Effector CD8-positive, alpha-beta T cell (primary cell): ENCODE results near the gene B9D1.

ENCODE experiments used
- DNase-seq: peaks from one replicate; lab custom pipeline; 2025; lab: John Stamatoyannopoulos, UW

B9D1 gene

DNA sequence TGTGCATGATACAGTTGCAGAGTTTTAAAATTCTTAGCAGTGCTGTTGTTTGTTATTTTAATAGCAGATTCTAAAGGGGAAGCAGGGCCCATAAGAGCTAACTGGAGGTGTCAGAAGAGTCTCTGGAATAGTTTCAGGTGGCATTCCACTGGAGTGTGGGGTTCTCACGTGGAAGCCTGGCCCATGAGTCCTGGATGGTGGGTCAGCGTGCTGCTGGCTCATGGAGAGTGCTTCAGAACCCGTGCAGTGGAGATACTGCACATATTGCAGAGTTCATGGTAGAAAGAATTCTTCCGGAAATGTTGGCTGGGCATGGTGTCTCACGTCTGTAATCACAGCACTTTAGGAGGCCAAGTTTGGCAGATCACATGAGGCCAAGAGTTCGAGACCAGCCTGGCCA, 43.9 kb downstream of the B9D1 start:
- no peak for DNase-seq

GRCh38 chr17:19317359-19318095, 45.0 kb downstream of the B9D1 start:
- DNase-seq = no peak

- DNase-seq = no peak
Measured at GRCh38 chr17:19316761-19317358, 45.7 kb downstream of the B9D1 start.

GRCh38 chr17:19315104-19315503, 47.4 kb downstream of the B9D1 start:
- DNase-seq = no peak

DNA sequence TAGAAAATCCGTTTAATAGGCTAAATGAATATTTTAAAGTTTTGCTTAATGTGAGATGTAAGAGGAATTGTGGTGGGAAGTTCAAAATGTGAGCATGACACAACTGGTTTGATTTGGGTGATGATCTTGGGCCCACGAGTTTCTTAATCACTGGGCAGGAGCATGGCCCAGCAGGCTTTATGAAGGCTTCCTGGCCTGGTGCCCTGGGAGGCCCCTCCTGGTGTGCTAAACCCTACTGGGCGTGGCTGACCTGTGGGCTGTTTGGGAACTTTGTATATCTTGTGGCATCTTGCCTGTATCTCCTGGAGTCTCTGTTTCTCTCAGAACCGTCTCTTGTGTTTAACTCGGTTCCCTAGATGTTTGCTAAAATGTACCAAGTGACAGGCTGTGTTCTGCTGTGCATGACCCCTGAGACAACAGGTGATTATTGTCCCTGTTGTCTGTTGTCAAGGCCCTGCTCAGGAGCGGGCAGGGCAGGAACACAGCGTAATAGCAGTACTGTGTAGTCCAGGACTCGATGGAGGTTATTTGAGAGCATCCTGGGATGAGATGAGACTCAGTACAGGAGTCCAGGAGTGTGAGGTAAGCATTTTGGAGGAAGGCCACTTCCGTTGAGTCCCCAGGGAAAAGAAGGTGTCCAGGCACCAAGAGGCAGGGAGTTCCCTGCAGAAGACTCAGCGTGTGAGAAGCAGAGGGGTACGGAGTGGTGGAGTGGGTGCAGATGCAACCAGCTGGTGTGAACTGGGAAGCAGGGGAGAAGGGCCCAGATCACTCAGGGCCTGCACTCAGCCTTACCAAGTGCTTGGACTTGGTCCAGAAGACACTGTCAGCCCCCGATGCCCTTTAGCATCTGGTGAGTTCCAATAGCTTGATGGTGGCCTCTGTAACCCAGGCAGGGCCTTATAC, 48.5 kb downstream of the B9D1 start:
- no peak for DNase-seq

GRCh38 chr17:19313066-19313745, 49.3 kb downstream of the B9D1 start:
- no peak for DNase-seq

GRCh38 chr17:19312406-19312805, 50.1 kb downstream of the B9D1 start:
- DNase-seq = no peak

DNA sequence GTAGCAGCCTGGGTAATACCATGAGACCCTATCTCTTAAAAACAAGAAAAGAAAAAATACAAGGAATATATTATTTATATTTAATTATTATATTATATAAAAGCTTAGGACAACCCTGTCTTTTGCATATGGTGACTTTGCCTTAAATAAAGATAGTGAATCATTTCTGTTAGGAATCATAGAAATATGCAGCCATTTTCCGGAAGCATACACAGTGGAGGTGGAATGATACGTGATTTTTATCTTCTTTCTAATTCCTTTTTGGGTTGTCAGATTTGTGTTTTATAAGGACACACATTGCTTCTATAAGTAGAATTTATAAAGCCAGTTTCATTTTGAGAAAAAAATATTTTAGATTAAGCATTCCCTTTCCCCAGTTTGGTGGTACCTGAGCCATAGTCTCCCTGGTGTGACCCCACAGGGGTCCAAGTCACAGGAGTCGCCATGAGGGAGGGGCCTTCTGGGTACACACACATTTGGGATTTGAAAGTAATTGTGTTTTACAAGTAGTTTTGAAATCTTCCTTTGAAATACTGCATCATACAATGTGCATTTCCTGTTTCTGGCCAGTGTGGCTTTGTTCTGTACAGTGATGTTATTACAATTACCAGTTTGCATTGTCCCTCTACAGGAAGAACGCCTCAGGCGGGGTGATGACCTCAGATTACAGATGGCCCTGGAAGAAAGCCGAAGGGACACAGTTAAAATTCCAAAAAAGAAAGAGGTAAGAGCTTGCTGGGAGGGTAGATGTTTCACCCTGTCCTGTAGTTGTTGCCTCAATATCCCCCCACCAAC, 50.9 kb downstream of the B9D1 start:
- DNase-seq = no peak

DNA sequence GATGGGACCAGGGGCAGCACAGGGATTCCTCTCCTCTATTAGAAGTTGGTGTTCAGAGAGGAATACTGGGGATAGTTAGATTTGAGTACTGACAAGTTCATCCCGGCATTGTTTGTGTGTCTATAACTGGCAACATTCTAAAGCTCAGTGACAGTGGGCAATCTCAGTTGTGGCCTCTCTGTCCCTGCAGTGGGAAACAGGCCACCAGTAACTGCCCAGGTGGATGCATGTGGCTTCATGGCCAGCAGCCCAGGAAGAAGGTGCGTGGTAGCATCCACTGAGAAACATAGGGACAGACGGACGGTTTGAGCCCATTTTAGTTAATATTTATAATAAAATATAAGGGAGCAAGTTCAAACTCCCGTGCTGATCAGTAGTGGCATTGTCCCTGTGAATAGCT, 51.5 kb downstream of the B9D1 start:
- no peak for DNase-seq

DNA sequence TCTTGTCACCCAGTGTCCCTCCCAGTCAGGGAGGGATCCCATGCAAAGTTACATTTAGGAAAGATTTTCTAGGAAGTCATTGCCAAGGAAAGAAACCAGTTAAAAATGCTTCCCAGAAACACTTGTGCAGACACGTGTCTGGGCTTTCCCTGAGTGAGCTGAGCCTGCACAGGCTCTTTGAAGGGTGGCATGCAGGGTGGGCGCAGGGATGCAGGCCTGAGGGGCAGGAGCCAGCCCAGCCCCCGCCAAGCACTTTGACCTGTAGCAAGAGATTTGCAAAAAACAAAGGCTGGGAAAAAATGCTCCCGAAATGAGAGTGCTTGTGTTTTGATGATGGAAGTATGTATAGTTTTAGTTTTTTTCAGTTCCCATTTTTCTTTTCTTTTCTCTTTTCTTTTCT, 52.4 kb downstream of the B9D1 start:
- DNase-seq = no peak

DNA sequence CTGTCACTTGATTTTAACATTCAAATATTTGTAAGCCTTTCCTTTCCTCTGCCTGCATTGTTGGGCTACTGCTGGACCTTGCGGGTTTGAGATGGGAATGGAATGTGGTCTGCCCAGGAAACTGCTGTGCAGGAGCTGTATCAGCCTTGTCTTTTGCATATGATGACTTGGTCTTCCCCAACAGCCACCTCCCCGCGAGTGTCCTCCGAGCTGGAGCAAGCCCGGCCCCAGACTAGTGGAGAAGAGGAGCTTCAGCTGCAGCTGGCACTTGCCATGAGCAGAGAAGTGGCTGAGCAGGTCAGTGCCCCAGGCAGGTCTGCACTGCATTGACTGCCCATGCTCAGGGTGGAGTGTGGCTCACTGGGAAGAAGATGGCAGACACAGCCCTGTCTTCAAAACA, 52.8 kb downstream of the B9D1 start:
- no peak for DNase-seq

- DNase-seq = no peak
Measured at GRCh38 chr17:19308398-19308797, 54.1 kb downstream of the B9D1 start.

DNA sequence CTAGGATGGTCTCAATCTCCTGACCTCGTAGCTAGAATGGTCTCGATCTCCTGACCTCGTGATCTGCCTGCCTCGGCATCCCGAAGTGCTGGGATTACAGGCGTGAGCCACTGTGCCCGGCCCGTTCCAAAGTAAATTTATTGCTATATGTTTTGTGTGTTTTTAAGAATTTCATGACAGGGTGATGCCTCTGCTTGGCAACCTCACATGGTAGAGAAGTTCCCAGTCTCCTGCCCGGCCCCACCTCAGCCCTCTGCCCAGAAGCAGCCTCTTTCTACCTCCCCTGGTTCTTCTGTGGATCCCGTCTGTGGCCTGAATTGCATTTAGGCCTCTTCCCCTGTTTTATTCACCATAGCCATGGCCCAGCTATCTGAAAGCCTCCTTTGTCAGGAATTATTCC, 55.0 kb downstream of the B9D1 start:
- no peak for DNase-seq

- no peak for DNase-seq
Measured at GRCh38 chr17:19306160-19307111, 56.1 kb downstream of the B9D1 start.

GRCh38 chr17:19305761-19306159, 56.8 kb downstream of the B9D1 start:
- no peak for DNase-seq

DNA sequence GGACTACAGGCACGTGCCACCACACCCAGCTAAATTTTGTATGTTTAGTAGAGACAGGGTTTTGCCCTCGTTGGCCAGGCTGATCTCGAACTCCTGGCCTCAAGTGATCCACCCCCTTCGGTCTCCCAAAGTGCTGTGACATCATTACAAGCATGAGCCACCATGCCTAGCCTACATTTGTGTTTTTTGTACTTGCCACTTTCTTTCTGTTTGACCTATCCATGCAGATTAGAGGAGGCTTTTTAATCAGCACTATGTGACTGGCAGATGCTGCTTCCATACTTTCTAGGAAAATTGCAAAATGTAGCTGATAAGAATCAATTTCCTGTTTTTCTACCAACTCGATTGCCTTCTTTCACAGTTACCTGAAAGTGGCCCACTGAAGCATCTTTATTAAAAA, 57.3 kb downstream of the B9D1 start:
- DNase-seq = no peak

- no peak for DNase-seq
Measured at GRCh38 chr17:19304751-19305150, 57.8 kb downstream of the B9D1 start.

- DNase-seq = no peak
Measured at GRCh38 chr17:19304209-19304608, 58.3 kb downstream of the B9D1 start.

- no peak for DNase-seq
Measured at GRCh38 chr17:19303367-19303776, 59.2 kb downstream of the B9D1 start.

- no peak for DNase-seq
Measured at GRCh38 chr17:19302791-19303331, 59.7 kb downstream of the B9D1 start.
